H9 (cell line): Measurements from ENCODE around the gene PERCC1. TPM values are rescaled to one million over a fixed set of nuclear protein-coding genes. Genes with fewer than 3 reads are reported as not detected.

Source experiments
- DNase-seq: peaks from one replicate; pipeline ENCODE4 v3.0.0-alpha.2; 2017
- H2AFZ ChIP-seq: one replicate; pipeline ENCODE4 v1.6.1; 2013; ENCODE audit warnings: mild to moderate bottlenecking, low read length, control low read depth, moderate library complexity
- H2AK5ac ChIP-seq: 2 replicates; pipeline ENCODE4 v1.6.1; 2013; ENCODE audit warnings: low read length, control low read depth, mixed read lengths; ENCODE audit not compliant: insufficient read length
- H2BK120ac ChIP-seq: one replicate; pipeline ENCODE4 v1.6.1; 2013; ENCODE audit warnings: low read depth, mild to moderate bottlenecking, low read length, control low read depth, inconsistent platforms; ENCODE audit not compliant: poor library complexity, severe bottlenecking
- H2BK12ac ChIP-seq: 2 replicates; pipeline ENCODE4 v1.6.1; 2013; ENCODE audit warnings: low read length, control low read depth, mixed read lengths, low read depth; ENCODE audit not compliant: insufficient read length
- H2BK15ac ChIP-seq: 2 replicates; pipeline ENCODE4 v1.6.1; 2013; ENCODE audit warnings: low read depth, low read length, control low read depth
- H2BK20ac ChIP-seq: one replicate; pipeline ENCODE4 v1.6.1; 2013; ENCODE audit warnings: low read depth, mild to moderate bottlenecking, low read length, control low read depth, inconsistent platforms; ENCODE audit not compliant: poor library complexity, severe bottlenecking
- H2BK5ac ChIP-seq: 2 replicates; pipeline ENCODE4 v1.6.1; 2013; ENCODE audit warnings: low read length, control low read depth, mixed read lengths; ENCODE audit not compliant: insufficient read length
- H3K14ac ChIP-seq: 2 replicates; pipeline ENCODE4 v1.6.1; 2013; ENCODE audit warnings: low read length, control low read depth; ENCODE audit not compliant: insufficient read depth
- H3K18ac ChIP-seq: 2 replicates; pipeline ENCODE4 v1.6.1; 2013; ENCODE audit warnings: low read depth, mild to moderate bottlenecking, mixed read lengths, low read length, control low read depth; ENCODE audit not compliant: insufficient read length
- H3K23ac ChIP-seq: 2 replicates; pipeline ENCODE4 v1.6.1; 2013; ENCODE audit warnings: low read length, control low read depth, mixed read lengths, low read depth; ENCODE audit not compliant: insufficient read length
- H3K23me2 ChIP-seq: 2 replicates; pipeline ENCODE4 v1.6.1; 2013; ENCODE audit warnings: low read depth, mild to moderate bottlenecking, mixed read lengths, low read length, control low read depth; ENCODE audit not compliant: insufficient read length, poor library complexity, severe bottlenecking
- H3K27ac ChIP-seq: 2 replicates; pipeline ENCODE4 v1.5.1; 2013; ENCODE audit warnings: low read length, control low read depth, mixed read lengths, low read depth; ENCODE audit not compliant: insufficient read length
- H3K27me3 ChIP-seq: 2 replicates; pipeline ENCODE4 v1.6.1; 2013; ENCODE audit warnings: low read length, control low read depth, inconsistent platforms; ENCODE audit not compliant: insufficient read depth
- H3K4ac ChIP-seq: 2 replicates; pipeline ENCODE4 v1.6.1; 2013; ENCODE audit warnings: low read depth, mild to moderate bottlenecking, control low read depth, inconsistent platforms, low read length, moderate library complexity
- H3K4me1 ChIP-seq: 2 replicates; pipeline ENCODE4 v1.6.1; 2013; ENCODE audit warnings: low read length, control low read depth, inconsistent platforms; ENCODE audit not compliant: insufficient read depth
- H3K4me2 ChIP-seq: 2 replicates; pipeline ENCODE4 v1.6.1; 2013; ENCODE audit warnings: low read length, control low read depth, mixed read lengths; ENCODE audit not compliant: insufficient read length, insufficient read depth
- H3K56ac ChIP-seq: 2 replicates; pipeline ENCODE4 v1.6.1; 2013; ENCODE audit warnings: low read depth, mild to moderate bottlenecking, mixed read lengths, low read length, control low read depth; ENCODE audit not compliant: insufficient read length
- H3K79me1 ChIP-seq: 2 replicates; pipeline ENCODE4 v1.6.1; 2013; ENCODE audit warnings: low read depth, mild to moderate bottlenecking, moderate library complexity, low read length, control low read depth, inconsistent platforms; ENCODE audit not compliant: insufficient read depth, poor library complexity, severe bottlenecking
- H3K79me2 ChIP-seq: 2 replicates; pipeline ENCODE4 v1.6.1; 2013; ENCODE audit warnings: low read length, control low read depth, inconsistent platforms; ENCODE audit not compliant: insufficient read depth
- H3K9ac ChIP-seq: 2 replicates; pipeline ENCODE4 v1.6.1; 2013; ENCODE audit warnings: low read length, control low read depth, mixed read lengths; ENCODE audit not compliant: insufficient read length; ENCODE audit errors: extremely low read depth
- H3K9me3 ChIP-seq: one replicate; pipeline ENCODE4 v1.6.1; 2013; ENCODE audit warnings: low read depth, low read length, inconsistent platforms; ENCODE audit not compliant: control insufficient read depth
- H3T11ph ChIP-seq: one replicate; pipeline ENCODE4 v1.6.1; 2013; ENCODE audit warnings: mild to moderate bottlenecking, low read length, control low read depth, inconsistent platforms
- H4K20me1 ChIP-seq: one replicate; pipeline ENCODE4 v1.6.1; 2013; ENCODE audit not compliant: control insufficient read depth, insufficient read length, insufficient read depth
- H4K5ac ChIP-seq: 2 replicates; pipeline ENCODE4 v1.6.1; 2013; ENCODE audit warnings: low read depth, mild to moderate bottlenecking, mixed read lengths, low read length, control low read depth; ENCODE audit not compliant: insufficient read length
- H4K8ac ChIP-seq: replicated peaks from 2 replicates; pipeline ENCODE4 v1.6.1; 2013; ENCODE audit warnings: low read length, control low read depth, mixed read lengths, low read depth; ENCODE audit not compliant: insufficient read length
- H4K91ac ChIP-seq: 2 replicates; pipeline ENCODE4 v1.6.1; 2013; ENCODE audit warnings: low read depth, mild to moderate bottlenecking, moderate library complexity, mixed read lengths, low read length, control low read depth; ENCODE audit not compliant: insufficient read length
- H3K27ac Mint-ChIP-seq, 3 experiments: 2 replicates in 2 of 3; 3 replicates in 1 of 3; pipeline ENCODE4 v1.8.0; 2020 to 2021; ENCODE audit warnings: mixed read lengths in 3 of 3, mild to moderate bottlenecking in 1 of 3, moderate library complexity in 1 of 3
- H3K27me3 Mint-ChIP-seq: 2 replicates; pipeline ENCODE4 v1.8.0; 2021; ENCODE audit warnings: low read depth, mild to moderate bottlenecking, moderate library complexity, mixed read lengths
- H3K36me3 Mint-ChIP-seq, 3 experiments: 2 replicates in 2 of 3; 3 replicates in 1 of 3; pipeline ENCODE4 v1.8.0; 2020 to 2021; ENCODE audit warnings: low read depth in 3 of 3, mixed read lengths in 3 of 3; ENCODE audit not compliant: insufficient read depth in 1 of 3
- H3K4me1 Mint-ChIP-seq, 2 experiments: 2 replicates each; pipeline ENCODE4 v1.8.0; 2020; ENCODE audit warnings: mixed read lengths in 2 of 2
- H3K4me3 Mint-ChIP-seq, 2 experiments: 2 replicates in 1 of 2; 3 replicates in 1 of 2; pipeline ENCODE4 v1.8.0; 2020 to 2021; ENCODE audit warnings: mild to moderate bottlenecking in 2 of 2, mixed read lengths in 2 of 2, moderate library complexity in 1 of 2
- H3K9me3 Mint-ChIP-seq, 2 experiments: 2 replicates in 1 of 2; 3 replicates in 1 of 2; pipeline ENCODE4 v1.8.0; 2020; ENCODE audit warnings: mild to moderate bottlenecking in 2 of 2, mixed read lengths in 2 of 2, moderate library complexity in 1 of 2
- CTCF ChIP-seq: fragments of 200-600 bp; sonication (generic); conservative IDR thresholded peaks from 3 replicates; pipeline ENCODE4 v1.8.0; 2021; ENCODE audit warnings: antibody characterized with exemption, mild to moderate bottlenecking
- WGBS: extraction: QIAGEN DNeasy Blood & Tissue Kit; methylation state at CpG from one replicate; pipeline ENCODE4 v1.1.7; 2013; ENCODE audit warnings: missing lambda C conversion rate, low lambda C conversion rate, mixed read lengths; ENCODE audit not compliant: insufficient read length; ENCODE audit errors: extremely low coverage; 5-methylcytosine and 5-hydroxymethylcytosine counted together
- total RNA-seq: library from RNA; stranded (reverse); gene quantifications from 2 replicates; pipeline ENCODE4 v1.2.1, GENCODE V29; 2021

The PERCC1 gene
- total RNA-seq, 1 experiment from 2014 or later, result not detected

- peaks cover 11% of the 10 kb centered on the region for H3K23me2 ChIP-seq
- no peaks in the 10 kb centered on the region for H4K20me1 ChIP-seq
- no peak overlapping the region for H3K56ac ChIP-seq
- no peak overlapping the region for H2BK15ac ChIP-seq
- H2AFZ ChIP-seq, result no peak overlapping the region
- Mint-ChIP-seq H3K4me3 (no peak overlapping the region), H3K4me1 (peaks cover 12 to 13% of the 10 kb centered on the region in 2 experiments), H3K9me3 (peaks cover 1 to 4% of the 10 kb centered on the region in 2 experiments; a peak in 2 of 5 replicates), H3K36me3 (peaks cover 0 to 2% (median 0%) of the 10 kb centered on the region in 3 experiments; a peak in 3 of 7 replicates), H3K27ac (peak overlapping the region in 1 of 3 experiments; percentile 90; a peak in 3 of 7 replicates), H3K27me3 (no peaks in the 10 kb centered on the region; the same call in 1 of the 2 replicates)
- H2BK120ac ChIP-seq, result no peak overlapping the region
- H4K8ac ChIP-seq, result no peak overlapping the region
- no peak overlapping the region for H3T11ph ChIP-seq
- no peak overlapping the region for H4K91ac ChIP-seq
- no peaks in the 10 kb centered on the region for H3K9me3 ChIP-seq
- H3K79me1 ChIP-seq, result peaks cover 14% of the 10 kb centered on the region
- peaks cover 20% of the 10 kb centered on the region; the same call in 1 of the 2 replicates for H3K79me2 ChIP-seq
- no peaks in the 10 kb centered on the region for H3K27me3 ChIP-seq
- H2AK5ac ChIP-seq, result no peak overlapping the region
- no peak overlapping the region for H3K18ac ChIP-seq
- no peak for TF ChIP-seq CTCF
- H2BK20ac ChIP-seq, result no peak overlapping the region
- H2BK5ac ChIP-seq, result no peak overlapping the region
- no peak overlapping the region for H3K4me2 ChIP-seq
- H3K27ac ChIP-seq, result no peak overlapping the region
- H3K4ac ChIP-seq, result no peak overlapping the region
- no peak overlapping the region for H4K5ac ChIP-seq
- H3K4me1 ChIP-seq, result peaks cover 4% of the 10 kb centered on the region
- H3K23ac ChIP-seq, result no peak overlapping the region
- WGBS, result no CpG with 5 or more reads among the region's 14 CpGs
- H3K9ac ChIP-seq, result no peak overlapping the region
- H3K14ac ChIP-seq, result no peak overlapping the region; the same call in 1 of the 2 replicates
- no peak for DNase-seq
- no peak overlapping the region for H2BK12ac ChIP-seq
These were observed 39.8 kb downstream of the PERCC1 start for GRCh38 chr16:1470481-1471251.
